Measurements from ENCODE around the gene CHN1.
A peak's percentile ranks its signal among the peaks of the same experiment; 100 is the strongest.

Gene CHN1

GRCh38 chr2:175027755-175028154 is 22.6 kb upstream of the CHN1 start:
- Mint-ChIP-seq H3K27me3 (ENCODE audit: low read depth, poor library complexity) (peaks cover 6% of the 10 kb centered on the region), H3K4me3 (no peak overlapping the region), H3K36me3 (ENCODE audit: low read depth) (peaks cover 4% of the 10 kb centered on the region), H3K27ac (peak overlapping the region; percentile 96), H3K4me1 (peaks cover 27% of the 10 kb centered on the region), H3K9me3 (peaks cover 5% of the 10 kb centered on the region)
- TF ChIP-seq CTCF (IDR thresholded peaks at IDR 0.05): no peak
- no peak for DNase-seq

- H3K36me3 Mint-ChIP-seq (ENCODE audit: low read depth): peaks cover 4% of the 10 kb centered on the region
- no peak overlapping the region for H3K4me3 Mint-ChIP-seq
- H3K27ac Mint-ChIP-seq: no peak overlapping the region
Observed at GRCh38 chr2:175026385-175026784, 21.2 kb upstream of the CHN1 start.

GRCh38 chr2:175025946-175026345 is 20.8 kb upstream of the CHN1 start:
- Mint-ChIP-seq H3K27me3 (ENCODE audit: low read depth, poor library complexity) (no peaks in the 10 kb centered on the region), H3K4me3 (no peak overlapping the region), H3K4me1 (peaks cover 25% of the 10 kb centered on the region), H3K9me3 (peaks cover 5% of the 10 kb centered on the region), H3K36me3 (ENCODE audit: low read depth) (peaks cover 4% of the 10 kb centered on the region), H3K27ac (no peak overlapping the region)
- no peak for DNase-seq
- TF ChIP-seq CTCF (IDR thresholded peaks at IDR 0.05): no peak

More at GRCh38 chr2:175026385-175026784, 21.2 kb upstream of the CHN1 start:
- no peak for TF ChIP-seq CTCF (IDR thresholded peaks at IDR 0.05)
- Mint-ChIP-seq H3K27me3 (ENCODE audit: low read depth, poor library complexity) (no peaks in the 10 kb centered on the region), H3K9me3 (peaks cover 5% of the 10 kb centered on the region), H3K4me1 (peaks cover 29% of the 10 kb centered on the region)
- DNase-seq: no peak

GRCh38 chr2:175025233-175025632 is 20.1 kb upstream of the CHN1 start:
- Mint-ChIP-seq H3K27me3 (ENCODE audit: low read depth, poor library complexity) (no peaks in the 10 kb centered on the region), H3K36me3 (ENCODE audit: low read depth) (peaks cover 4% of the 10 kb centered on the region), H3K27ac (no peak overlapping the region), H3K4me1 (peaks cover 18% of the 10 kb centered on the region), H3K4me3 (no peak overlapping the region), H3K9me3 (peaks cover 5% of the 10 kb centered on the region)
- DNase-seq: no peak
- TF ChIP-seq CTCF (IDR thresholded peaks at IDR 0.05): no peak

- Mint-ChIP-seq H3K4me3 (no peak overlapping the region), H3K4me1 (peaks cover 12% of the 10 kb centered on the region), H3K9me3 (peaks cover 5% of the 10 kb centered on the region), H3K27ac (no peak overlapping the region), H3K36me3 (ENCODE audit: low read depth) (peaks cover 4% of the 10 kb centered on the region), H3K27me3 (ENCODE audit: low read depth, poor library complexity) (no peaks in the 10 kb centered on the region)
- DNase-seq: no peak
- TF ChIP-seq CTCF (IDR thresholded peaks at IDR 0.05): no peak
Observed at GRCh38 chr2:175022923-175023322, 17.7 kb upstream of the CHN1 start.

- Mint-ChIP-seq H3K27me3 (ENCODE audit: low read depth, poor library complexity) (no peaks in the 10 kb centered on the region), H3K36me3 (ENCODE audit: low read depth) (no peaks in the 10 kb centered on the region), H3K4me3 (no peak overlapping the region), H3K4me1 (peaks cover 6% of the 10 kb centered on the region), H3K9me3 (no peaks in the 10 kb centered on the region), H3K27ac (no peak overlapping the region)
- no peak for TF ChIP-seq CTCF (IDR thresholded peaks at IDR 0.05)
- no peak for DNase-seq
Observed at GRCh38 chr2:175019566-175020327, 14.6 kb upstream of the CHN1 start.
